Measurements from ENCODE around the gene ENAH.

The ENAH gene

GRCh38 chr1:225470211-225471108, 182.5 kb downstream of the ENAH start:
- DNase-seq (ENCODE audit: low spot score), result no peak

- DNase-seq (ENCODE audit: low spot score), result no peak
These were observed 183.9 kb downstream of the ENAH start for GRCh38 chr1:225469051-225469450.

- DNase-seq (ENCODE audit: low spot score), result no peak
These were observed 184.5 kb downstream of the ENAH start for GRCh38 chr1:225468270-225469020.

DNA sequence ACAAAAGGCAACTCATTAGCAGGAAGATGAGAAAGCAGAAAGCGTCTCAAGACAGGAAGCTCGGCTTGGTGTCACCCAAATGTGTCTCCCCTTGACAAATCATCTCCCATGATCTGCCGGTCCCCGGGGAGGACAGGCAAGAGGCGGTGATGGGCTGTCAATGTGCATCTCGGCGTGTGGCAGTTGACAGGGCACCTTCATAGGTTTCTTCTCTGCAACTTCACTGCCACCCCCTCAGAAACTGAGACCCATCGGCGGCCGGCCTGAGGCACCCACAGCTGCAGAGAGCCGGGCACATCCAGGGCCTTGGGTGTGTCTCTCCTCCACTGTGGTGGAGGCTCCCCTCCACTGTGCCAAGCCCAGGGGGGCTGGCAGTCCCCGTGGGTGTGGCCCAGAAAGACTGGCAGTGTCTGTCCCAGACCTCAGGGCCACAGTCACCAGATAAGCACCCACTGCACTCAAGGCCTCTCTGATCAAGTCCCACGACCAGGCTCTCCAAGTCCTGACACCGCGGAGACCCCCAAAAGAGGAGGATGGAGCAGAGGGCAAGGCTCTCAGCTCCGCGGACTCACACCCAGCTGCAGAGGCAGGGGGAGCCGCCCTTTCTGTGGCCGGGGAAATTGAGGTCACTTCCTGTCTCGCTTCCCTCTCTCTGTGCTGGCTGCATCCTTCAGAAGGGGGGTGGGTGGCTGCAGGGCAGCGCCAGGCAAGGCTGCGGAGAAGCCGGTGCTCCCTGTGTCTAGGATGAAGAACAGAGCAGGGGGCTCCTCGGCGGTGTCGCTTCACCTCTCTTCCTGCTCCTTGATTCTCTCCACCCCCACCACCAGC, 185.5 kb downstream of the ENAH start:
- no peak for DNase-seq (ENCODE audit: low spot score)

- DNase-seq (ENCODE audit: low spot score), result no peak
These were observed 186.1 kb downstream of the ENAH start for GRCh38 chr1:225466848-225467192.

GRCh38 chr1:225465793-225466517, 187.0 kb downstream of the ENAH start:
- no peak for DNase-seq (ENCODE audit: low spot score)

GRCh38 chr1:225464851-225465792, 187.8 kb downstream of the ENAH start:
- DNase-seq (ENCODE audit: low spot score), result no peak

DNA sequence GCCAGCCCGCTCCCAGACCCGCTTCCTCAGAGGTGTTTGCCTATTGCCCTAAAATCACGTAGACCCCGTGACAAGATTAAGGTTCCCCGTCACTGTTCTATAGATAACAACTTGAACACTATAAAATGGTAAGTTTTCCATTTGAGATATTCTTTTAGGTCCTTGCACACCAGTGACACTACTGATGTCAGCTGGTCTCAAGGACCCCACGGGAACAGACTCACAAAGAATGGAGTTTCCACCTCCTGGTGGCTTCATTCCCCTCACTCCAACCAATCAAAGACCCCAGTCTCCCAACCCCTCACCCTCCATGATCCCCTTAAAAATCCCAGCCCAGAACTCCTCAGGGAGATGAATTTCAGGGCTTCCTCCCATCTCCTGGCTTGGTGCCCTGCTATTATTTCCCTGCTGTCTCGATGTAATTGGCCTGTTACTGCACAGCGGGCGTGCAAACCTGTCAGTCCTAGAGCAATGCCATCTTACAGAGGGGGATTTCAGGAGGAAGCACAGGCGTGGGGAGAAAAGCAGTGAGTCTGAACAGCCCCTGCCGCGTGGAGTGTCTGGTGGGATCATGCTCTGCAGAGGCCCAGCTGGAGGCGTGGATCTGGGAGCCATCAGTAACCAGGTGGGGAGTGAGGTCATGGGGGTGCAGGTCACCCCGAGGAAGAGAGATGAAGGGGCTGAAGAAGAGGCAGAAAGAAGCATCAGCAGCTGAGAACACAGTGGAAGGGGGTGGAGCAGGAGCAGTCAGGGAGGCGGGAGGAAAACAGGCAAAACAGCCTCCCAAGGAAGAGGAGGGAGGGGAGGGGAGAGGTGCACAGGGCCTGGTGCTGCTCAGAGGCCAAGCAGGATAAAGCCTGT, 190.0 kb downstream of the ENAH start:
- DNase-seq (ENCODE audit: low spot score), result no peak

DNA sequence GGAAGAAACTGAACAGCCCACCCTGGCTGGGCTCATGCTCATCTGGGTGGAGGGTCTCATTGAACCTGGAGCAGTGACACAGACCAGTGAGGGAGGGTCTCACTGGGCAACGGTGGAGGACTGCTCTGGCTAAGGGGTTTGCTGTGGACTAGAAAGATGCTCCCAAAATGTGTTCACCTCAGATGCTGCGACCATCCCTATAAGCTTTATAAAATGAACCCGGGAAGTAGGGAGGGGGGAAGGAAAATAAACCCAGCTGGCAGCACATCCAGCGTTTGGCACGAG, 190.6 kb downstream of the ENAH start:
- no peak for DNase-seq (ENCODE audit: low spot score)

- DNase-seq (ENCODE audit: low spot score), result no peak
These were observed 191.1 kb downstream of the ENAH start for GRCh38 chr1:225461533-225462428.

DNA sequence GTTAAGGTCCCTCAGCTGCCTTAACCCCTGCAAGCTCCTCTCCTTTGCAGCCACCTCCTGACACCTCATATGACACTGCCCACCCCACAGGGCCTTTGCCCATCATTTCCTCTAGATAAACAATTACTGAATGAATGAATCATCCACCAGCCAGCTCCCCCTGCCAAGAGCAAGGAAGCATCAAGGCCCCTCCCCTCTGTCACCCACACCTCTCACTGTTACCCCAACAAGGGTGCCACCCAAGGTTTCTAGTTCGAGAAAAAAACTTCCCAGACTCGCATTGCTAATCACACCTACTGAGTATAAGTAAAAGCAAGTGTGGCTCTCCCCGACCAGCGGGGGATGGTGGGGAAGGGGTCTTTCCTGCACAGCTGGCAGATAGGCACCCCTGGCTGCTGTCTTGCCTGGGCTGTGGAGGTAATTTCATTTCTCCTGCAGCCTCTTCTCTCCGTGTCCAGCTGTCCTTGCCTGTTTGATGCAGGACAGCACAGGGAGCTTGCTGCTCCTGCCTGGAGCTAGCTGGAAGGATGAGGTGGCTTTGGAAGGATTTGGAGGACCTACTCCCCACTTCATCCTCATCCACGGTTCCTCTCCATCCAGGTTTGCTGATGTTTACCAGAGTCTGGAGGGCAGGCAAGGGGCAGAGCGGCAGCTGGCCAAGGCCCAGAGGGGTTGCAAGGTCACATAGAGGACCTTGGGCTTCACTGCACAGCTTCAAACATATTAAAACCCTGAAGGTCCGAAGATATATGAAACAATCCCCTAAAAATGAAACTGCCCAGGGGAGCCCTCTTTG, 192.0 kb downstream of the ENAH start:
- no peak for DNase-seq (ENCODE audit: low spot score)

DNA sequence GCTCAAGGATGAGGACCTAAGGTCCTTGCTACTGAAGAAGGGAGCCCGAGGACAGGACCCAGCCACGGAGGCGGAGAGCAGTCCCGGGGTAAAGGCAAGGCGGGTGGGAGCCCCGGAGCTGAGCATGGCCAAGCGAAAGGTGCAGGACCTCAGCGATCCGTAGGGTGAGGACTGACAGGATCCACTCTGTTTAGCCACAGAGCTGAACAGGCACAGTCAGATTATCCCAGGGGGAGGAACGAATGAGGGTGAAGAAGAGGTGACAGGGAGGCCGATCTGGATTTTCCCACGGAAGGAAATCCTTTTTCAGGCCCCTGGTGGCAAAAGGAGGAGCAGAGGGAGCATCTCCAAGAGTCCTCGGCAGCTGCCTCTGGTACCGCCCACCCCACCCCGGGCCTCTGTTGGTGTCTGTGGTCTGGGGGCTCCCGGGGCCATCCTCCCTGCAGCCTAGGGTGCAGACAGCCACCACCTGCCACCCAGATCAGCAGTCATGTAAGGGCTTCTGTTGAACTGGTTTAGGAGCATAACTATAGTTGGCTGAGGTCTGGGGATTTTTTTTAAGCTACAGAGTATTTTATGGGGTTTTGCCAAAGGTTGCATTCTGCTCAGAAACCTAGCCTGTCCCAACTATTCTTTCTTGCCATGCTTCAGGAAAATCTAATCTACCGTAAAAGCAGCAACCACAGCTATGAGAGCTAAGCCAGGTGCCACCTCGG, 192.7 kb downstream of the ENAH start:
- no peak for DNase-seq (ENCODE audit: low spot score)

GRCh38 chr1:225458222-225458631, 194.7 kb downstream of the ENAH start:
- DNase-seq (ENCODE audit: low spot score), result no peak

- DNase-seq (ENCODE audit: low spot score), result peak; percentile 95
These were observed 198.2 kb downstream of the ENAH start for GRCh38 chr1:225454733-225455132.

- DNase-seq (ENCODE audit: low spot score), result no peak
These were observed 198.9 kb downstream of the ENAH start for GRCh38 chr1:225453797-225454648.

GRCh38 chr1:225451840-225452515, 200.9 kb downstream of the ENAH start:
- DNase-seq (ENCODE audit: low spot score), result no peak
